GM23248 (cell line): ENCODE data around the gene ASIC2.

Experiments
- EZH2 ChIP-seq: fragments of 200-600 bp; sonication (generic); IDR thresholded peaks from 2 replicates; pipeline ENCODE4 v1.6.1; 2018; ENCODE audit warnings: antibody characterized with exemption, mild to moderate bottlenecking; ENCODE audit not compliant: insufficient read depth, poor library complexity, severe bottlenecking
- EZH2phosphoT487 ChIP-seq: fragments of 200-600 bp; sonication (generic); IDR thresholded peaks from 2 replicates; pipeline ENCODE4 v1.6.1; 2018; ENCODE audit warnings: antibody characterized with exemption, moderate library complexity, mild to moderate bottlenecking, low read depth; ENCODE audit not compliant: insufficient read depth

GRCh38 chr17:33258296-33258695, 34.8 kb downstream of the ASIC2 start:
- no peak for TF ChIP-seq EZH2
- no peak for TF ChIP-seq EZH2phosphoT487
